Panc1 (cell line): ENCODE measurements around the gene ATP8B3. TPM values are rescaled to one million over a fixed set of nuclear protein-coding genes. Genes with fewer than 3 reads are reported as not detected.

ENCODE experiments used
- ATAC-seq: fragments of 200-7000 bp; cut with Tn5 transposase; 2 replicates; pipeline ENCODE4 v1.9.1; 2020; ENCODE audit warnings: mild to moderate bottlenecking, moderate library complexity
- BruUV-seq: library from RNA; stranded (reverse); fragments of 400-500 nt; replicated peaks from 2 replicates; lab custom pipeline; 2021; lab: Mats Ljungman, UMichigan
- CTCF ChIA-PET: fragments of 300-600 bp; sonication (Branson Sonifier 250); formaldehyde crosslinking; loops from one replicate; lab custom pipeline; 2022; ENCODE audit warnings: antibody characterized with exemption; lab: Charles Lee
- POLR2A ChIA-PET: fragments of 300-600 bp; sonication (Branson Sonifier 250); formaldehyde crosslinking; loops from one replicate; lab custom pipeline; 2022; ENCODE audit warnings: antibody characterized with exemption; lab: Charles Lee
- DNase-seq: peaks from one replicate; pipeline ENCODE4 v3.0.0-alpha.2; 2010; ENCODE audit warnings: low read depth, low spot score
- H3K27ac ChIP-seq: 2 replicates; pipeline ENCODE4 v1.5.1; 2011; ENCODE audit warnings: mild to moderate bottlenecking, low read length, inconsistent platforms
- H3K27me3 ChIP-seq: fragments of 200-500 bp; sonication (Bioruptor generic); 2 replicates; pipeline ENCODE4 v1.6.0; 2014; ENCODE audit warnings: low read length, inconsistent platforms; ENCODE audit not compliant: control insufficient read depth, insufficient read depth
- H3K36me3 ChIP-seq: fragments of 200-500 bp; sonication (Bioruptor generic); 2 replicates; pipeline ENCODE4 v1.5.1; 2014; ENCODE audit warnings: inconsistent platforms, mild to moderate bottlenecking, low read length, moderate library complexity; ENCODE audit not compliant: control insufficient read depth, insufficient read depth
- H3K4me1 ChIP-seq: 2 replicates; pipeline ENCODE4 v1.5.1; 2011; ENCODE audit warnings: inconsistent platforms, mild to moderate bottlenecking, low read length, moderate library complexity; ENCODE audit not compliant: control insufficient read depth, insufficient read depth
- H3K4me3 ChIP-seq, 2 experiments: 2 replicates each; pipeline ENCODE4 v1.5.1; 2011 to 2012; ENCODE audit warnings: low read depth in 2 of 2, low read length in 2 of 2, mild to moderate bottlenecking in 2 of 2, inconsistent platforms in 1 of 2, moderate library complexity in 1 of 2
- H3K9me3 ChIP-seq: fragments of 200-500 bp; sonication (Bioruptor generic); 2 replicates; pipeline ENCODE4 v1.5.1; 2014; ENCODE audit warnings: low read depth, mild to moderate bottlenecking, inconsistent platforms, low read length, moderate library complexity; ENCODE audit not compliant: control insufficient read depth, insufficient read depth
- POLR2AphosphoS5 ChIP-seq: IDR thresholded peaks from 2 replicates; pipeline ENCODE4 v1.6.1; 2012; ENCODE audit warnings: mild to moderate bottlenecking, low read depth, low read length, moderate library complexity
- REST ChIP-seq, 2 experiments: IDR thresholded peaks; 2 replicates each; pipeline ENCODE4 v1.6.1; 2011 to 2012; ENCODE audit warnings: low read depth in 2 of 2, control low read depth in 1 of 2, low read length in 1 of 2, mild to moderate bottlenecking in 1 of 2, moderate library complexity in 1 of 2; ENCODE audit not compliant: insufficient read depth in 1 of 2
- SIN3A ChIP-seq: IDR thresholded peaks from 2 replicates; pipeline ENCODE4 v1.6.1; 2012; ENCODE audit warnings: low read depth, mild to moderate bottlenecking, low read length, moderate library complexity, borderline replicate concordance; ENCODE audit not compliant: insufficient read depth
- TCF7L2 ChIP-seq: IDR thresholded peaks from 2 replicates; pipeline ENCODE4 v1.6.1; 2011; ENCODE audit warnings: mild to moderate bottlenecking, low read depth, low read length, inconsistent platforms
- in situ Hi-C: cut with HindIII; loops from 2 replicates; pipeline ENCODE4 v1.10.0; 2016; ENCODE audit warnings: low sequenced_read_pairs, low pct_unique_long_range_greater_than_20kb
- intact Hi-C: fragments of 100-400 bp; cut with micrococcal nuclease; formaldehyde crosslinking; loops from one replicate; pipeline ENCODE4 v1.10.0; 2022; ENCODE audit not compliant: unreplicated experiment
- total RNA-seq: library from RNA; stranded (reverse); gene quantifications from one replicate; pipeline ENCODE4 v1.2.1, GENCODE V29; 2021; ENCODE audit not compliant: unreplicated experiment
- TF ChIP-seq, protein P1 (sequence below): fragments of 450-650 bp; IDR thresholded peaks from 2 replicates; pipeline ENCODE4 v1.5.1; 2017; ENCODE audit warnings: mild to moderate bottlenecking

ATP8B3 gene
- total RNA-seq, 1 experiment from 2014 or later = 67.7 TPM

DNA sequence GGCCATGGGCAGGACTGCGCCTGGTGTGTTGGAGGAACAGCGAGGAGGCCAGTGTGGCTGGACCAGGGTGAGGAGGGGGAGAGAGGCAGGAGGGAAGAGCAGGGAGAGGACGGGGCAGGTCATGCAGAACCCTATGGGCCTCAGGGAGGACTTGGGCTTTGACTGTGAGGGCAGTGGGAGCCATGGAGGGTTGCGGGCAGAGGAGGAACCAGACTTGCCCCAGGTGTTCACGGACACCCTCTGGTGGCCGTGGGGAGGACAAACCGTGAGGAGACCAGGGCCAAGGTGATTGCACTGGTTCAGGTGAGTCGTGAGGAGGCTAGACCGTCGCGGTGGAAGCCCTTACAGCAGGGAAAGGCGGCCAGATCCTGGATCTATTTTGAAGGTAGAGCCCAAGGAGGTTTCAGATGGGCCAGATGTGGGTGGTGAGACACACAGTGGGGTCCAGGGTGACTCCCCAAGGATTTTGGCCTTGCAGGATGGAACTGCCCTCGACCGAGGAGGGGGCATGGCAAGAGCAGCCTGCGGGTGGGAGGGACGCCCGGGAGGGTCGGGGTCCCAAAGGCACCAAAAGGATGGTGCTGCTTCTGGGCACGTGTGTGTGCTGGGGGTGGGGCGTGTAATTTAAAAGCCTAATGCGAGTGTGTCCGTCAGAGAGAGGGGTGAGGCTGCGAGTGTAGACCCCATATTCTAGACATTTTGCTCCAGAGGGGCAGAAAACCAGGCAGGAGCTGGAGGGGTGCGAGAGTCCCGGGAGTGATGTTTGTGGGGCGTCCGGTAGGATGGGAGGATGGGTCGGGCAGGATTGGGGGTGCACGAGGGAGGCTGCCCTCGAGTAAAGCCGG is 39.0 kb upstream of the ATP8B3 start:
- BruUV-seq = no TSS peak
- H3K4me3 ChIP-seq = no peak overlapping the region
- ChIA-PET CTCF (no interaction called here), POLR2A (no interaction called here)
- no peaks in the 10 kb centered on the region for H3K27me3 ChIP-seq
- peaks cover 40% of the 10 kb centered on the region for H3K4me1 ChIP-seq
- no peak overlapping the region for H3K27ac ChIP-seq
- intact Hi-C loops = no loop called here
- TF ChIP-seq POLR2AphosphoS5 (no peak), TCF7L2 (no peak), REST (IDR thresholded peaks at IDR 0.05; ENCODE audit: insufficient read depth in 1 of 2, low read depth in 2 of 2, low read length in 1 of 2) (no peak), SIN3A (no peak)
- TF ChIP-seq, protein P1, sequence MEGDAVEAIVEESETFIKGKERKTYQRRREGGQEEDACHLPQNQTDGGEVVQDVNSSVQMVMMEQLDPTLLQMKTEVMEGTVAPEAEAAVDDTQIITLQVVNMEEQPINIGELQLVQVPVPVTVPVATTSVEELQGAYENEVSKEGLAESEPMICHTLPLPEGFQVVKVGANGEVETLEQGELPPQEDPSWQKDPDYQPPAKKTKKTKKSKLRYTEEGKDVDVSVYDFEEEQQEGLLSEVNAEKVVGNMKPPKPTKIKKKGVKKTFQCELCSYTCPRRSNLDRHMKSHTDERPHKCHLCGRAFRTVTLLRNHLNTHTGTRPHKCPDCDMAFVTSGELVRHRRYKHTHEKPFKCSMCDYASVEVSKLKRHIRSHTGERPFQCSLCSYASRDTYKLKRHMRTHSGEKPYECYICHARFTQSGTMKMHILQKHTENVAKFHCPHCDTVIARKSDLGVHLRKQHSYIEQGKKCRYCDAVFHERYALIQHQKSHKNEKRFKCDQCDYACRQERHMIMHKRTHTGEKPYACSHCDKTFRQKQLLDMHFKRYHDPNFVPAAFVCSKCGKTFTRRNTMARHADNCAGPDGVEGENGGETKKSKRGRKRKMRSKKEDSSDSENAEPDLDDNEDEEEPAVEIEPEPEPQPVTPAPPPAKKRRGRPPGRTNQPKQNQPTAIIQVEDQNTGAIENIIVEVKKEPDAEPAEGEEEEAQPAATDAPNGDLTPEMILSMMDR = peak; percentile 57
- DNase-seq (no peak), ATAC-seq (no peak)
- H3K36me3 ChIP-seq = peaks cover 6% of the 10 kb centered on the region; the same call in 1 of the 2 replicates
- no peaks in the 10 kb centered on the region for H3K9me3 ChIP-seq
- in situ Hi-C loops = no loop called here

DNA sequence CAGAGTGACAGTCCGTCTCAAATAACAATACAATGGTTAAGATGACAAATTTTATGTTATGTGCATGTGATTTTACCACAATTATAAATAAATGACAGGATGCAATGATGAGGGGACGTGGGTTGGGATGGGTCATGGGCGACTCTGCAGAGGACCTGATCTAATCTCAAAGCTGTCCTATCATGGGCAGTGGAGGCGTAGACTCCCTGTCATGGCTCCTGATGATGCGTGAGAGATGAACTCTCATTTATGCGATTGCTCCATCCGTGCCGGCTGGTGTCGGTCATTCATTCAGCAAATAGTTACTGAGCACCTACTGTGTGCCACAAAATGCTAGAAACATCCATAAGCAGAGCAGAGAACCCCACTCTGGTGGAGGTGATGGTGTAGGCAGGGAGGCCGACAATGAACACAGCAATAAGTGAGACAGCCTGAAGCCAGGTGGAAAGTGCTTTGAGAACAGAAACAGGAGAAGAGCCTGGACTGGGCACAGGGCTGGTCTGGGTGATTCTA is 37.9 kb upstream of the ATP8B3 start:
- POLR2A ChIA-PET = no interaction called here
- peaks cover 6% of the 10 kb centered on the region; the same call in 1 of the 2 replicates for H3K36me3 ChIP-seq
- peaks cover 42% of the 10 kb centered on the region for H3K4me1 ChIP-seq
- H3K27me3 ChIP-seq = no peaks in the 10 kb centered on the region
- in situ Hi-C loops = no loop called here
- H3K9me3 ChIP-seq = no peaks in the 10 kb centered on the region
- H3K27ac ChIP-seq = no peak overlapping the region
- DNase-seq (no peak), ATAC-seq (no peak)
- CTCF ChIA-PET = interaction anchor here (0.7 kb wide), 1 partner anchor 199 kb away, joined by 3 read pairs; no protein-coding TSS in a partner anchor
- H3K4me3 ChIP-seq = no peak overlapping the region
- intact Hi-C loops = no loop called here
- BruUV-seq = no TSS peak
- TF ChIP-seq POLR2AphosphoS5 (no peak), REST (IDR thresholded peaks at IDR 0.05; ENCODE audit: insufficient read depth in 1 of 2, low read depth in 2 of 2, low read length in 1 of 2) (no peak), SIN3A (no peak), TCF7L2 (no peak)
- TF ChIP-seq, protein P1 = no peak
